ENCODE results near the gene SMC4. TPM values are rescaled to one million over a fixed set of nuclear protein-coding genes. Genes with fewer than 3 reads are reported as not detected.
"Not testable (repeated sequence)": the region's sequence is repeated elsewhere in the genome, so short reads cannot be mapped to it uniquely, and the experiment has no call there.

SMC4 gene
- 100 to 1,000 TPM; 153 to 164 TPM for total RNA-seq

DNA sequence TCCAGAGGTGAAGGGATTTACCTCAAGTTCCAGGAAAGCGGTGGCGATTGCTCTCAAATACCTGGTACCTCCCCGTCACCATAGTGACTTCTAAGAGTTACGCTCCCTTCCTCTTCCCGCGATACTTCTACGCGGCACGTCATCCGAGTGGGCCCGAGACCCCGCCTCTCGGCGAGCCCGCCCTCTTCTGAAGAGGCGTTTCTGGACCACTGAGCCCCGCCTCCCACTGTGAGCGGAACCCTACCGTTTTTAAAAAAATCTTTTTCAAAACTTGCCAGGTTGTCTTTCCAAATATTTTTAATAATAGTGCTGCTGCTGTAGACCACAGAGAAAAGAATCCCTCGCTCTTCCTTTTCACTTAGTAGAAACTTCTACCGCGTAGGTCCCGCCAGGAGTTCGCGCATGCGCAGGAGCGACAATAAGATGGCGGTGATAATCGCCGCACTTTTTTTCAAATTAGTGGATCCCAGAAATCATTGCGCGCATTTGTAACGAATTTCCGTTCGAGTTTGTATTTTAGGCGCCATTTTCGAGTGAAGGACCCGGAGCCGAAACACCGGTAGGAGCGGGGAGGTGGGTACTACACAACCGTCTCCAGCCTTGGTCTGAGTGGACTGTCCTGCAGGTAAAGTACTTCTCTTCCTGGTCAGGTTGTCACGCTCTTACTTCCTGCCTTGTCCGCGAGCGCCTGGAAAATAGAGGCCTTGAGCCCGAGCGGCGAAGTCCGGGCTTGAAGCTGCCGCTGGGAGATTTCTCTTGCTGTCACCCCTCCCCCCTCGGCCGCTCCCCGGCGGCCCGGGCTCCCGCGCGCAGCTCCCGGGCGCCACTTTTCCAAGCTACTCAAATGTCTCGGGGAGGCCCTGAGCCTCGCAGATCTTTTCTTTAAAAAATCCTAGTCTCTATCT lies at the start of gene SMC4, which contains the start of gene IFT80:
SMC4 (plus strand) TSS at position 526 of the 905 bp plus-strand sequence. CDS start 1,177 bp downstream, outside the sequence.
IFT80 (minus strand) TSS at position 101 of the 905 bp plus-strand sequence. CDS start 14,625 bp downstream, outside the sequence.
- Mint-ChIP-seq H3K9me3 (no peaks in the 10 kb centered on the region), H3K4me1 (peaks cover 42% of the 10 kb centered on the region), H3K4me3 (peak within 1 kb of the TSS; percentile 98), H3K27ac (peak within 1 kb of the TSS; percentile 100), H3K27me3 (peaks cover 28% of the 10 kb centered on the region), H3K36me3 (peaks cover 34% of the 10 kb centered on the region)
- DNase-seq: peak; percentile 93

DNA sequence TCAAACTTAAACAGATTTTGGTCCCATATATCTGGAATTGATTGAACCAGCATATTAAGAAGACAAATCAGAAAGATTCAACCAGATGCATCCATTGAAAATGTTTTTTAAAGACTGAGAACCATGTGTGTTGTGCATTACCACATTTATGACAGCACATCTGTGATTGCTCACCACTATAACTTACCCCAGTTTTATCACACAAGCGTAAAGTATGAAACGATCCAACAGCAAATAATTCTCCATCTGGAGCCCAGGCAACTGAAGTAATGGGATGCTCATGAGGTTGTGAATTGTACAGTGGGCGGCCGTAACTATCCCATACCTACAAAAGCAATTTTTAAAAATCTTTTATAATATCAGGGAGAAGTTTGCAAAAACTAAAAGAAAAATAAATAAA lies 43.6 kb upstream of the SMC4 start:
- Mint-ChIP-seq H3K9me3 (no peaks in the 10 kb centered on the region), H3K27ac (no peak overlapping the region), H3K27me3 (no peaks in the 10 kb centered on the region), H3K4me3 (no peak overlapping the region), H3K4me1 (no peaks in the 10 kb centered on the region), H3K36me3 (peaks cover 10% of the 10 kb centered on the region)
- no peak for DNase-seq

DNA sequence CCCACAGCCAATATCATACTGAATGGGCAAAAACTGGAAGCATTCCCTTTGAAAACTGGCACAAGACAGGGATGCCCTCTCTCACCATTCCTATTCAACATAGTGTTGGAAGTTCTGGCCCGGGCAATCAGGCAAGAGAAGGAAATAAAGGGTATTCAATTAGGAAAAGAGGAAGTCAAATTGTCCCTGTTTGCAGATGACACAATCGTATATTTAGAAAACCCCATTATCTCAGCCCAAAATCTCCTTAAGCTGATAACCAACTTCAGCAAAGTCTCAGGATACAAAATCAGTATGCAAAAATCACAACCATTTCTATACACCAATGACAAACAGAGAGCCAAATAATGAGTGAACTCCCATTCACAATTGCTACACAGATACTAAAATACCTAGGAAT lies 36.6 kb upstream of the SMC4 start:
- peaks cover 30% of the 10 kb centered on the region for H3K36me3 Mint-ChIP-seq
- not testable (repeated sequence) for DNase-seq, H3K4me1 Mint-ChIP-seq, H3K27me3 Mint-ChIP-seq, H3K4me3 Mint-ChIP-seq, H3K27ac Mint-ChIP-seq, H3K9me3 Mint-ChIP-seq

DNA sequence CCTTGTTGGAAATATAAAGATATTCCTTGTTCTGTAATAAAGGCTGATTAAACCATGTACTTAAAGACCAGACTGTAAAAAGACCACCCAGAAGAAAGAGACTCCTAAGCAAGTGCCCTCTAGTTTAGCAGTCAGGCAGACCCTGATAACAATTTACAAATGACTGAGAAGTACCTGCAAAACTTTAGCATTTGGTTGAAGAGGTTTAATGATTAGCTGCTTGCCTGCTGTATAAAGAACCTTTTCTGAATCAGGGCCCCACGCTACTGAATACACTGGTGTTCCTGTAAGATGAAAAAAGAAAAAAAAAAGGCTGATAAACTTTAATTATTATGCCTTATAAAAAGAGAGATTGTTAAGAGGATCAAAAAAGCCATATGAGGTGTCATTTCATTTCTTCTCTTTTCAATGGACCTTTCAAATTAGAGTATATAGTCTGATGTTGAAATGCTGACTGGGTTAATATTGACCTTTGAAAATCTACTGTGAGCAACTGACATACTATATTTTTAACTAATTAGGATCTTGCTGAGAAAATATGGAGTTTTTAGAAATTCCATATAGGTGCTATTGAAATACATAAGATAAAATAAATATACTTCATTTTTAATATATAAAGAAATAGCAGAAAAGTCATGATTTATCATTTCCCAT lies 33.5 kb upstream of the SMC4 start:
- no peak overlapping the region for H3K4me3 Mint-ChIP-seq
- H3K4me1 Mint-ChIP-seq: peaks cover 9% of the 10 kb centered on the region
- DNase-seq: no peak
- no peaks in the 10 kb centered on the region for H3K9me3 Mint-ChIP-seq
- H3K27ac Mint-ChIP-seq: no peak overlapping the region
- no peaks in the 10 kb centered on the region for H3K27me3 Mint-ChIP-seq
- H3K36me3 Mint-ChIP-seq: peaks cover 27% of the 10 kb centered on the region

DNA sequence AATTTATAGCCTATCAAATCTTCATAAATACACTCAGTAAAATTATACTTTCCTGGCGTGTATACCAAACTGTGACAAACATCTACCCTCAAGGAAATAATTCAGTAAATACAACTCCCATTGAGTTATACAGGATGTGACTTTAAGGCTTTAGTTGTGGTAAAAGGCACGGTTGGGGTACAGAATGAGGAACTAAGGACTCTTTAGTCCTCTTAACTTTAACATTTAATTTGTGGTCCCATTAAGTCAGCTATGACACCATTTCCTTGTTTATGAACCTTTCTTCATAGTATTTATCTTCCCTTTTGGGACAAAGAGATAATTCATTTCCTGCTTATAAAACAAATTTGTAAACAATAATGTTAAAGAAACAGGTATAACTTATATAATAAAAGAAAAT lies 30.6 kb upstream of the SMC4 start:
- Mint-ChIP-seq H3K9me3 (no peaks in the 10 kb centered on the region), H3K36me3 (peaks cover 18% of the 10 kb centered on the region), H3K27ac (no peak overlapping the region), H3K27me3 (no peaks in the 10 kb centered on the region), H3K4me1 (peaks cover 10% of the 10 kb centered on the region), H3K4me3 (no peak overlapping the region)
- DNase-seq: no peak

DNA sequence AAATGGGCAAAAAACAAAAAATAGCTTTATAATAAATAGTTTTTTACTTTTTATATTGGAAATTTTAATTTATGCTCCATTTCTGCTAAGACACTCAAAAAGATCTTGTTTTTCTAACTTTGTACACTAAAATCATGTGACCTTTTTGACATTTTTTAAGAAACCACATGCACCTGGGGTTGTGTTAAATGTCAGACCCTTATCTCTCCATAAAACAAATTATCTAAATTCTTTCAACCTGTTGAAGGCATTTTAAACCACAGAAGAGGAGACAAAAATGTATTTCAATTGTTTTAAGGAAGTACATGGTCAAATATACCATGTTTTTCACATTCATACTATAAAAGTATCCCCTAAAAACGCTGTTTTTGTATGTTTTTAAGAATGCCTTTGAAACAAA lies 29.7 kb upstream of the SMC4 start:
- Mint-ChIP-seq H3K9me3 (no peaks in the 10 kb centered on the region), H3K27ac (no peak overlapping the region), H3K27me3 (no peaks in the 10 kb centered on the region), H3K36me3 (peaks cover 24% of the 10 kb centered on the region), H3K4me3 (no peak overlapping the region), H3K4me1 (peaks cover 10% of the 10 kb centered on the region)
- DNase-seq: no peak

DNA sequence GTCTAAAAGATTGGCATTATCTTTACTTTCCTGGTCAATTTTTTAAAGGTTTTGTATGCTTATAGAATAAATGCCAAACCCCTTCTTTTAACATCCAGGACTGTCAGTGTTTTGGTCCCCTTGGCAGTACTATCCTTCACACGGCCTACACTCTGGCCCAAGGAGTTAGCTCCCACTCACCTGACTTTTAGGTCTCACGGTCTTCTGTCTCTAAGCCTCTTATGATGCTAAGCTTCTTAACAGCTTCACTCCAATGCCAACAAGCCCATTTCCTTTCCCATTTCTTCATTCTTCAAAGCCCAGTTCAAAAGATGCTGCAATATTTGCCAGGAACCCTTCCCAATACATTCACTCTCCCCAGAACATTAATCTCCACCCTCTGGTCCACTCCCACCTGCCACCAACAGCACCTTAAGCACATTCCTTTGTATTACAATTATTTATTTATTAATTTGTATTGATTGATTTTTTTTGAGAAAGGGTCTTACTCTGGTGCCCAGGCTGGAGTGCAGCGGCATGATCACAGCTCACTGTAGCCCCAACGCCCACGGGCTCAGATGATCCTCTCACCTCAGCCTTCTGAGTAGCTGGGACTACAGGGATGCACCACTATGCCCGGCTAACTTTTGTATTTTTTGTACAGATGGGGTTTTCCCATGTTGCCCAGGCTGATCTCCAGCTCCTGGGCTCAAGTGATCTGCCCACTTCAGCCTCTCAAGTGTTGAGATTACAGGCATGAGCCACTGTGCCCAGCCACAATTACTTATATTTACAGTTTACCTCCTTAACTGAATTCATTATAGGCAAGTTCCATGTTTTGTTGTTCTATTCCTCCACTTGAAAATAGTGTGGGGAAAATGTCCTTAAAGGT lies 28.2 kb upstream of the SMC4 start:
- Mint-ChIP-seq H3K27me3 (no peaks in the 10 kb centered on the region), H3K4me1 (peaks cover 10% of the 10 kb centered on the region), H3K4me3 (no peak overlapping the region), H3K9me3 (no peaks in the 10 kb centered on the region), H3K36me3 (peaks cover 24% of the 10 kb centered on the region), H3K27ac (no peak overlapping the region)
- no peak for DNase-seq

DNA sequence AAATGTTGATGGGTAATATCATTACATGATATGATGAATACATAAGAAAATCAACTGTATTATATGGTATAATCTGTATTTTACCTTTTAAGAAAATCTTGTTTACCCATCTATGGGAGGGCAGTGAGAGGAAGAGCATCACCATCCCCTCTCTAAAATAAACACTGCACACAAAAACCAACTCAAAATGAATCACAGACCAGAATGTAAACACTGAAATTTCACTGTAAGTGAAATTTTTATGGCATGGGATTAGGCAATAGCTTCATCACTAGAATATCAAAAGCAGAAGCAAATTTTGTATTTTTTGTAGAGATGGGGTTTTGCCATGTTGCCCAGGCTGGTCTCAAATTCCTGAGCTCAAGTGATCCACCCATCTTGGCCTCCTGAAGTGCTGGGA lies 26.7 kb upstream of the SMC4 start:
- no peak for DNase-seq
- H3K27me3 Mint-ChIP-seq: no peaks in the 10 kb centered on the region
- H3K36me3 Mint-ChIP-seq: peaks cover 21% of the 10 kb centered on the region
- H3K9me3 Mint-ChIP-seq: no peaks in the 10 kb centered on the region
- no peak overlapping the region for H3K27ac Mint-ChIP-seq
- H3K4me3 Mint-ChIP-seq: no peak overlapping the region
- peaks cover 10% of the 10 kb centered on the region for H3K4me1 Mint-ChIP-seq

DNA sequence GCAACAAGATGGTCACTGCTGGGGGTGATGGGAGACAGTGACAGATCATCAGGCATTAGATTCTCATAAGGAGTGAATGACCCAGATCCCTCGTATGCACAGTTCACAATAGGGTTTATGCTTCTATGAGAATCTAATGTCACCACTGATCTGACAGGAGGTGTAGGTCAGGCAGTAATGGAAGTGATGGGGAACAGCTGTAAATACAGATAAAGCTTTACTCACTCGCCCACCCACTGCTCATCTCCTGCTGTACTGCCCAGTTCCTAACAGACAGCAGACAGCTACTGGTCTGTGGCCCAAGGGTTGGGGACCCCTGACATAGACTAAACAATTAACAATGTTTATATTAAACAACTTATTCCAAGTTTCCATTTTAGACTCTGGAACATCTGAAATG lies 25.8 kb upstream of the SMC4 start:
- H3K36me3 Mint-ChIP-seq: peaks cover 21% of the 10 kb centered on the region
- H3K4me1 Mint-ChIP-seq: peaks cover 10% of the 10 kb centered on the region
- H3K9me3 Mint-ChIP-seq: no peaks in the 10 kb centered on the region
- no peak for DNase-seq
- no peak overlapping the region for H3K27ac Mint-ChIP-seq
- H3K4me3 Mint-ChIP-seq: no peak overlapping the region
- H3K27me3 Mint-ChIP-seq: no peaks in the 10 kb centered on the region

DNA sequence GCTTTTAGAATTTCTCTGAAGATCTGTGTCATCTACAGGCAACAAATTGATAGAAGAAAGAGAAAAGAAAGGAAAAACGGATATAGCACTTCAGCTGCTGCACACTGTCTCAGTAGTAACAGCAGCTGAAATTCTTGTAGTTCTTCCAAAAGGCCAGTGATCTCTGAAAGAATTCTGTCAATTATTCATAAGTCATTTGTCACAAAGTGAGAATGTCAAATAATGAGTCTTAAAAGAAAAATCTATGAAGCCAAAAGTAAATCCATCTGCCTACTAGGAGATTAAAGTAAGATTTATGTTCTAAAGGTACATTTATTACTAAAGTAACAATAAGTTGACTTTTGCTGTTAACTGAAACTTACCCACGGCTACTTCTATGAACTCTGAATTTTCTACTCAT lies 25.0 kb upstream of the SMC4 start:
- DNase-seq: no peak
- no peaks in the 10 kb centered on the region for H3K9me3 Mint-ChIP-seq
- peaks cover 21% of the 10 kb centered on the region for H3K36me3 Mint-ChIP-seq
- H3K4me3 Mint-ChIP-seq: no peak overlapping the region
- no peak overlapping the region for H3K27ac Mint-ChIP-seq
- no peaks in the 10 kb centered on the region for H3K27me3 Mint-ChIP-seq
- H3K4me1 Mint-ChIP-seq: peaks cover 10% of the 10 kb centered on the region

DNA sequence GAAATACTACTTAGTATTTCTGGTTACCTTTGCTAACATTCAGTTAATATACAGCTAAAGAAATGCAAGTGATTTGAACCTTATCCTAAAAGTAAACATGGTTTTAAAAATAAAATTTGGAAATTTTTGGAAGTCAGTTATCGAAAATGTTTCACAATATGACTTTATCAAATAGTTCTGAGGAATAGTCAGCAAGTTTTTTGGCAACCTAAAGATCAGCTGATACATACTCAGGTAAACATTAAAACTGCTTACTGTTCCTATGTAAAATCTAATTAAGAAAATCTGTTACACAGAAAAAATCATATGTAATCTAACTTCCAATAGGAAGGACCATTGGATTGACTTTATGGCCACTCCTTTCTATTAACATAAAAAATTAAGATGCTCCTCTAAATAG lies 24.5 kb upstream of the SMC4 start:
- peaks cover 8% of the 10 kb centered on the region for H3K4me1 Mint-ChIP-seq
- no peak overlapping the region for H3K27ac Mint-ChIP-seq
- H3K9me3 Mint-ChIP-seq: no peaks in the 10 kb centered on the region
- no peaks in the 10 kb centered on the region for H3K27me3 Mint-ChIP-seq
- no peak for DNase-seq
- no peak overlapping the region for H3K4me3 Mint-ChIP-seq
- peaks cover 23% of the 10 kb centered on the region for H3K36me3 Mint-ChIP-seq

DNA sequence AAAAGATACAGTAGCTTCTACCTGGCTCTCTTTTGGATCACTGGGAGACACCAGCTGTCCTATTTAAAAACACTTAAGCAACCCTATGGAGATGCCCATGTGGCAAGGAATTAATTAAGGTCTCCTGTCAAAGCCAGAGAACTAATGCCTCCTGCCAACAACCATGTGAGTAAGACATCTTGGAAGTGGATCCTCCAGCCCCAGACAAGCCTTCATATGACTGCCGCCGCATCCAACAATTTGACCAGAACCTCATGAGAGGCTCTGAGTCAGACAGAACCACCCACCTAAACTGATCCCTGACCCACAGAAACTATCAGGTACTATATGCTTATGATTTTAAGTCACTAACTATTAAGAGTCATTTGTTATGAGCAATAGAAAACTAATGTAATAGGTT lies 22.8 kb upstream of the SMC4 start:
- Mint-ChIP-seq H3K27ac (no peak overlapping the region), H3K27me3 (no peaks in the 10 kb centered on the region), H3K4me1 (no peaks in the 10 kb centered on the region), H3K4me3 (no peak overlapping the region), H3K36me3 (peaks cover 21% of the 10 kb centered on the region), H3K9me3 (no peaks in the 10 kb centered on the region)
- DNase-seq: no peak

DNA sequence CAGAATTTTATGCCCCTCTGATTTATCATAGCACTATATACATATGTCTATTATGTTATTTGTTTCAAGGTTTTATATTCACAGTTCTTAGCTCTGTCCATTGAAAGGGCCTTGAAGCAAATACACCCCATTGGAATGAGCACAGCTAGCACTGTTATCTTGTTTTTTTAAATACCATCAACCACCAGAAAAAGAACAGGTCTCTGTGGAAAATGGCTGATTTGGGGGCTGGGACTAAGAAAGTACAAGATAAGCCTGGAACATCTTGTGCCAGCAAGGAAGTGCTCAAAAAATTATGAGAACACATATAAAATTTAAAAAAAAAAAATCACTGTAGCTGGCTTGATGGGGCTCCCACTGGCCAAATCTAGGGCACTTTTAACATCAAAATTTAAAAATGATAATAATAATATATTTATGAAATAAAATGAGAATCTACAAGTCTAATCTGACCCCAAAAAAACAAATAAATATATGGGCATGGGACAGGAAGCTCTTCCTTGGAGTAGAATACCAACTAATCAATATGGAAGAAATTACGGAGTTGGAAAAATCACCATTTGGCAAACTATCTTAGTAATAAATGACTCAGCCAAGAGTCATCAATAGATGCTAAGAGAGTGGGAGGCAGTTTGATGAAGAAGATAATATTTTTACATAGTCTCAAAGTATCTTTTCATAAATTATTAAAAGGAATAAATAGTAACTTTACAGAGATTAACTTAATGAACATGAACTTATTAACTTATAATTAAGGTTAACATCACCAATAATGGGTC lies 20.9 kb upstream of the SMC4 start:
- Mint-ChIP-seq H3K4me3 (no peak overlapping the region), H3K9me3 (no peaks in the 10 kb centered on the region)

DNA sequence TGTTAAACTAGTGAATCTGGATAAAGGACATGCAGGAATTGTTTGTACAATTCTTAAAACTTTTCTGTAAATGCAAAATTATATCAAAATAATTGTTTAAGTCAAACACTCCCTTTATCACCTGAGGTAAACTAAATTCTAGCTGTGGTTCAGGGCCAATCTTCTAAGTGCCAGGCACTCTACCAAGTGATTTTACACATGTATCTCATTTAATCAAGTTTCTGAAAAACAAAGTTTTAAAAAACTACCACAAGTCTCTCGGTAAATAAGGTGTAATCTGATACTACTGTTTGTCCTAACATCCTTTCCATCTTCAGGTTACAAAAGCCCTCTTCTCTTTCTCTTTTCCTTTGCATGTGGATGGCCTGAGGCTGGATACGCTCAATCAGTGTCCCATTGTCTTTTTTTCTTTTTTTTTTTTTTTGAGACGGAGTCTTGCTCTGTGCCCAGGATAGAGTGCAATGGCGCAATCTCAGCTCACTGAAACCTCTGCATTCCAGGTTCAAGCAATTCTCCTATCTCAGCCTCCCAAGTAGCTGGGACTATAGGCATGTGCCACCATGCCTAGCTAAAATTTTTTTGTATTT lies 19.7 kb upstream of the SMC4 start:
- no peaks in the 10 kb centered on the region for H3K27me3 Mint-ChIP-seq
- DNase-seq: no peak
- no peak overlapping the region for H3K27ac Mint-ChIP-seq
- no peak overlapping the region for H3K4me3 Mint-ChIP-seq
- H3K36me3 Mint-ChIP-seq: peaks cover 10% of the 10 kb centered on the region
- no peaks in the 10 kb centered on the region for H3K4me1 Mint-ChIP-seq
- H3K9me3 Mint-ChIP-seq: no peaks in the 10 kb centered on the region

More for the DNA sequence above, 20.9 kb upstream of the SMC4 start:
- Mint-ChIP-seq H3K27me3 (no peaks in the 10 kb centered on the region), H3K4me1 (no peaks in the 10 kb centered on the region), H3K27ac (no peak overlapping the region), H3K36me3 (peaks cover 21% of the 10 kb centered on the region)
- DNase-seq: no peak

Measured in activated naive CD8-positive, alpha-beta T cell treated with anti-CD3 and anti-CD28 coated beads for 36 hours (primary cell).